HCT116 (cell line): Measurements from ENCODE around the gene SLC1A4. TPM values are rescaled to one million over a fixed set of nuclear protein-coding genes. Genes with fewer than 3 reads are reported as not detected.

ENCODE experiments used
- ATAC-seq: fragments of 200-7000 bp; cut with Tn5 transposase; 2 replicates; pipeline ENCODE4 v1.9.1; 2020; ENCODE audit warnings: mild to moderate bottlenecking, moderate library complexity
- BruUV-seq: library from RNA; stranded (reverse); fragments of 400-500 nt; replicated peaks from 2 replicates; lab custom pipeline; 2021; lab: Mats Ljungman, UMichigan
- CTCF ChIA-PET: fragments of 300-600 bp; sonication (Branson Sonifier 250); formaldehyde crosslinking; loops from one replicate; lab custom pipeline; 2021; ENCODE audit warnings: antibody characterized with exemption; lab: Charles Lee
- POLR2A ChIA-PET: fragments of 300-600, 350-600 bp; sonication (Branson Sonifier 250); formaldehyde crosslinking; loops from one replicate; lab custom pipeline; 2021; ENCODE audit warnings: antibody characterized with exemption; lab: Charles Lee
- RAD21 ChIA-PET, 2 experiments: fragments of 300-600 bp; sonication (Branson Sonifier 250); formaldehyde crosslinking; loops; one replicate each; lab custom pipeline; 2023; ENCODE audit warnings: low total read pairs in 2 of 2; ENCODE audit not compliant: uncharacterized antibody in 2 of 2, unreplicated experiment in 2 of 2, low non-redundant PET in 1 of 2; lab: Charles Lee
- DNase-seq: peaks from one replicate; pipeline ENCODE4 v3.0.0-alpha.2; 2010; ENCODE audit warnings: low read depth, low spot score
- H2AFZ ChIP-seq: fragments of 200-600 bp; shearing (Covaris generic), sonication (generic); 2 replicates; pipeline ENCODE4 v1.6.1; 2017; ENCODE audit warnings: low read depth, mixed run types, mixed read lengths, antibody characterized with exemption, low read length; ENCODE audit not compliant: poor library complexity, severe bottlenecking
- H3K27ac ChIP-seq: 2 replicates; pipeline ENCODE4 v1.5.1; 2012; ENCODE audit warnings: low read depth, low read length
- H3K27me3 ChIP-seq: fragments of 200-600 bp; sonication (generic); 2 replicates; pipeline ENCODE4 v1.6.1; 2016; ENCODE audit warnings: mixed run types, low read length, mixed read lengths; ENCODE audit not compliant: insufficient read depth
- H3K36me3 ChIP-seq, 2 experiments: fragments of 200-500 bp in 1 of 2; fragments of 200-600 bp in 1 of 2; sonication (Bioruptor generic) in 1 of 2; sonication (generic) in 1 of 2; 2 replicates each; pipeline versions ENCODE4 v1.5.1 to v1.6.1; 2014 to 2016; ENCODE audit warnings: low read length in 2 of 2, inconsistent platforms in 1 of 2, mixed read lengths in 1 of 2, mixed run types in 1 of 2; ENCODE audit not compliant: insufficient read depth in 2 of 2, control insufficient read depth in 1 of 2
- H3K4me1 ChIP-seq, 2 experiments: fragments of 200-600 bp in 1 of 2; sonication (generic) in 1 of 2; 2 replicates each; pipeline versions ENCODE4 v1.5.1 to v1.6.1; 2012 to 2017; ENCODE audit warnings: low read length in 2 of 2, inconsistent platforms in 1 of 2, mild to moderate bottlenecking in 1 of 2, mixed read lengths in 1 of 2, mixed run types in 1 of 2, moderate library complexity in 1 of 2; ENCODE audit not compliant: insufficient read depth in 2 of 2, control insufficient read depth in 1 of 2
- H3K4me2 ChIP-seq: fragments of 200-600 bp; sonication (generic); 2 replicates; pipeline ENCODE4 v1.6.1; 2017; ENCODE audit warnings: mixed run types, low read length, mixed read lengths
- H3K4me3 ChIP-seq, 2 experiments: fragments of 200-600 bp in 1 of 2; sonication (generic) in 1 of 2; replicated peaks in 1 of 2; 2 replicates each; pipeline ENCODE4 v1.5.1; 2011 to 2016; ENCODE audit warnings: low read length in 2 of 2, control low read depth in 1 of 2, low read depth in 1 of 2, mild to moderate bottlenecking in 1 of 2, mixed read lengths in 1 of 2, mixed run types in 1 of 2
- H3K79me2 ChIP-seq: fragments of 200-600 bp; sonication (generic); 2 replicates; pipeline ENCODE4 v1.6.1; 2017; ENCODE audit warnings: mild to moderate bottlenecking, mixed run types, low read length, moderate library complexity, mixed read lengths; ENCODE audit not compliant: insufficient read depth
- H3K9ac ChIP-seq: fragments of 200-600 bp; sonication (generic); 2 replicates; pipeline ENCODE4 v1.6.1; 2016; ENCODE audit warnings: low read length, mixed read lengths
- H3K9me2 ChIP-seq: fragments of 200-600 bp; sonication (generic), shearing (Covaris generic); 2 replicates; pipeline ENCODE4 v1.6.1; 2017; ENCODE audit warnings: mixed run types, mild to moderate bottlenecking, moderate library complexity; ENCODE audit not compliant: insufficient read depth
- H3K9me3 ChIP-seq, 2 experiments: fragments of 200-500 bp in 1 of 2; fragments of 200-600 bp in 1 of 2; sonication (Bioruptor generic) in 1 of 2; sonication (generic) in 1 of 2; 2 replicates each; pipeline ENCODE4 v1.6.1; 2014 to 2017; ENCODE audit warnings: low read length in 2 of 2, mixed read lengths in 2 of 2, inconsistent platforms in 1 of 2, low read depth in 1 of 2, mild to moderate bottlenecking in 1 of 2, mixed run types in 1 of 2, moderate library complexity in 1 of 2; ENCODE audit not compliant: control insufficient read depth in 1 of 2, insufficient read depth in 1 of 2
- H4K20me1 ChIP-seq: fragments of 200-600 bp; sonication (generic), shearing (Covaris generic); 2 replicates; pipeline ENCODE4 v1.6.1; 2017; ENCODE audit warnings: mixed run types, mild to moderate bottlenecking, moderate library complexity; ENCODE audit not compliant: insufficient read depth
- CBX3 ChIP-seq: IDR thresholded peaks from 2 replicates; pipeline ENCODE4 v1.6.1; 2012; ENCODE audit warnings: low read depth
- CTCF ChIP-seq, 3 experiments: fragments of 200-600 bp in 1 of 3; sonication (generic) in 1 of 3; IDR thresholded peaks in 2 of 3; conservative IDR thresholded peaks in 1 of 3; 2 replicates each; pipeline ENCODE4 v1.5.1; 2012 to 2017; ENCODE audit warnings: low read depth in 2 of 3, low read length in 2 of 3, antibody characterized with exemption in 1 of 3, borderline replicate concordance in 1 of 3, control low read depth in 1 of 3, mild to moderate bottlenecking in 1 of 3, mixed read lengths in 1 of 3, mixed run types in 1 of 3, moderate library complexity in 1 of 3; ENCODE audit not compliant: insufficient read depth in 1 of 3
- EGR1 ChIP-seq: IDR thresholded peaks from 2 replicates; pipeline ENCODE4 v1.6.1; 2012; ENCODE audit warnings: low read depth
- ELF1 ChIP-seq: IDR thresholded peaks from 2 replicates; pipeline ENCODE4 v1.6.1; 2012; ENCODE audit warnings: low read depth, borderline replicate concordance
- EZH2 ChIP-seq: fragments of 200-600 bp; sonication (generic); IDR thresholded peaks from 2 replicates; pipeline ENCODE4 v1.6.1; 2017; ENCODE audit warnings: antibody characterized with exemption, mixed run types
- MAX ChIP-seq: IDR thresholded peaks from 2 replicates; pipeline ENCODE4 v1.6.1; 2012
- REST ChIP-seq: IDR thresholded peaks from 2 replicates; pipeline ENCODE4 v1.6.1; 2012; ENCODE audit warnings: low read depth
- SIN3A ChIP-seq: IDR thresholded peaks from 2 replicates; pipeline ENCODE4 v1.6.1; 2012; ENCODE audit warnings: low read depth
- SRF ChIP-seq: IDR thresholded peaks from 2 replicates; pipeline ENCODE4 v1.6.1; 2012; ENCODE audit warnings: low read depth
- YY1 ChIP-seq: IDR thresholded peaks from 2 replicates; pipeline ENCODE4 v1.6.1; 2011; ENCODE audit warnings: low read length, low read depth, moderate library complexity, mild to moderate bottlenecking; ENCODE audit not compliant: insufficient replicate concordance; ENCODE audit errors: extremely low read depth
- ZBTB33 ChIP-seq: IDR thresholded peaks from 2 replicates; pipeline ENCODE4 v1.6.1; 2011; ENCODE audit warnings: mild to moderate bottlenecking, low read length, moderate library complexity; ENCODE audit not compliant: insufficient replicate concordance; ENCODE audit errors: extremely low read depth
- ZFX ChIP-seq: fragments of 450-650 bp; IDR thresholded peaks from 2 replicates; pipeline ENCODE4 v1.6.1; 2017
- ZNF274 ChIP-seq: fragments of 200-500 bp; sonication (Bioruptor generic); IDR thresholded peaks from 2 replicates; pipeline ENCODE4 v1.6.1; 2014; ENCODE audit warnings: mild to moderate bottlenecking, low read depth, low read length, inconsistent platforms
- intact Hi-C: fragments of 100-400 bp; cut with micrococcal nuclease; formaldehyde crosslinking; loops from 2 replicates; pipeline ENCODE4 v1.10.0; 2022
- total RNA-seq: library from RNA; stranded (reverse); gene quantifications from one replicate; pipeline ENCODE4 v1.2.1, GENCODE V29; 2021; ENCODE audit not compliant: unreplicated experiment

SLC1A4 gene
- total RNA-seq, 1 experiment from 2014 or later, result 9.2 TPM

GRCh38 chr2:65037178-65037577 is 48.0 kb downstream of the SLC1A4 start:
- ChIA-PET CTCF (interaction anchor here (1.0 kb wide), 1 partner anchor 119 kb away, joined by 3 read pairs; no protein-coding TSS in a partner anchor), POLR2A (no interaction called here), RAD21 (no interaction called here)
- H3K36me3 ChIP-seq, result no peaks in the 10 kb centered on the region
- DNase-seq (no peak), ATAC-seq (no peak)
- H3K9me3 ChIP-seq, result no peaks in the 10 kb centered on the region
- BruUV-seq, result no TSS peak
- no peak overlapping the region for H3K9ac ChIP-seq
- no peaks in the 10 kb centered on the region for H4K20me1 ChIP-seq
- no peaks in the 10 kb centered on the region for H3K27me3 ChIP-seq
- intact Hi-C loops, result no loop called here
- H3K79me2 ChIP-seq, result no peaks in the 10 kb centered on the region
- no peak overlapping the region for H2AFZ ChIP-seq
- TF ChIP-seq YY1 (no peak), ZNF274 (no peak), ELF1 (no peak), SIN3A (no peak), ZBTB33 (no peak), REST (no peak), CTCF (IDR thresholded peaks at IDR 0.05 in 2 of 3, conservative IDR thresholded peaks at IDR 0.05 in 1 of 3; ENCODE audit: borderline replicate concordance in 1 of 3, insufficient read depth in 1 of 3, low read depth in 2 of 3, low read length in 2 of 3) (no peak), MAX (no peak), EGR1 (no peak), EZH2 (no peak), SRF (no peak), CBX3 (no peak), ZFX (no peak)
- no peak overlapping the region for H3K4me3 ChIP-seq
- H3K9me2 ChIP-seq, result no peaks in the 10 kb centered on the region
- H3K27ac ChIP-seq, result no peak overlapping the region
- peaks cover 3 to 5% of the 10 kb centered on the region in 2 experiments; a peak in 1 of 4 replicates for H3K4me1 ChIP-seq
- H3K4me2 ChIP-seq, result no peak overlapping the region
